GM19328 (cell line): ENCODE measurements around the gene FFAR2.
"Not testable (repeated sequence)": the region's sequence is repeated elsewhere in the genome, so short reads cannot be mapped to it uniquely, and the experiment has no call there.

ENCODE experiments used
- ATAC-seq: cut with Tn5 transposase; IDR thresholded peaks from one replicate; pipeline ENCODE4 v1.9.1; 2021; ENCODE audit warnings: mild to moderate bottlenecking, moderate library complexity; ENCODE audit not compliant: unreplicated experiment

FFAR2 gene

GRCh38 chr19:35423406-35423805 is 24.7 kb upstream of the FFAR2 start:
- not testable (repeated sequence) for ATAC-seq

GRCh38 chr19:35425682-35426081 is 22.4 kb upstream of the FFAR2 start:
- ATAC-seq: no peak

- ATAC-seq: no peak
Observed at GRCh38 chr19:35427187-35427586, 20.9 kb upstream of the FFAR2 start.

- ATAC-seq: no peak
Observed at GRCh38 chr19:35429698-35430408, 18.2 kb upstream of the FFAR2 start.

GRCh38 chr19:35430409-35431144 is 17.5 kb upstream of the FFAR2 start:
- no peak for ATAC-seq

GRCh38 chr19:35431145-35431807 is 16.8 kb upstream of the FFAR2 start:
- no peak for ATAC-seq

GRCh38 chr19:35432911-35433310 is 15.1 kb upstream of the FFAR2 start:
- no peak for ATAC-seq

GRCh38 chr19:35433448-35433847 is 14.6 kb upstream of the FFAR2 start:
- ATAC-seq: no peak

GRCh38 chr19:35435896-35436295 is 12.2 kb upstream of the FFAR2 start:
- ATAC-seq: no peak

- ATAC-seq: no peak
Observed at GRCh38 chr19:35436477-35437405, 11.3 kb upstream of the FFAR2 start.

GRCh38 chr19:35437406-35437951 is 10.6 kb upstream of the FFAR2 start:
- no peak for ATAC-seq

GRCh38 chr19:35438096-35438495 is 10.0 kb upstream of the FFAR2 start:
- ATAC-seq: no peak

GRCh38 chr19:35438527-35438926 is 9.5 kb upstream of the FFAR2 start:
- no peak for ATAC-seq

- no peak for ATAC-seq
Observed at GRCh38 chr19:35439921-35440320, 8.1 kb upstream of the FFAR2 start.

- no peak for ATAC-seq
Observed at GRCh38 chr19:35442091-35442490, 6.0 kb upstream of the FFAR2 start.

- no peak for ATAC-seq
Observed at GRCh38 chr19:35444735-35445134, 3.3 kb upstream of the FFAR2 start.

- no peak for ATAC-seq
Observed at GRCh38 chr19:35445826-35446593, 2.0 kb upstream of the FFAR2 start.

- no peak for ATAC-seq
Observed at GRCh38 chr19:35449359-35450043, 1.4 kb downstream of the FFAR2 start.
